Measurements from ENCODE around the gene PFDN5.

PFDN5 gene

DNA sequence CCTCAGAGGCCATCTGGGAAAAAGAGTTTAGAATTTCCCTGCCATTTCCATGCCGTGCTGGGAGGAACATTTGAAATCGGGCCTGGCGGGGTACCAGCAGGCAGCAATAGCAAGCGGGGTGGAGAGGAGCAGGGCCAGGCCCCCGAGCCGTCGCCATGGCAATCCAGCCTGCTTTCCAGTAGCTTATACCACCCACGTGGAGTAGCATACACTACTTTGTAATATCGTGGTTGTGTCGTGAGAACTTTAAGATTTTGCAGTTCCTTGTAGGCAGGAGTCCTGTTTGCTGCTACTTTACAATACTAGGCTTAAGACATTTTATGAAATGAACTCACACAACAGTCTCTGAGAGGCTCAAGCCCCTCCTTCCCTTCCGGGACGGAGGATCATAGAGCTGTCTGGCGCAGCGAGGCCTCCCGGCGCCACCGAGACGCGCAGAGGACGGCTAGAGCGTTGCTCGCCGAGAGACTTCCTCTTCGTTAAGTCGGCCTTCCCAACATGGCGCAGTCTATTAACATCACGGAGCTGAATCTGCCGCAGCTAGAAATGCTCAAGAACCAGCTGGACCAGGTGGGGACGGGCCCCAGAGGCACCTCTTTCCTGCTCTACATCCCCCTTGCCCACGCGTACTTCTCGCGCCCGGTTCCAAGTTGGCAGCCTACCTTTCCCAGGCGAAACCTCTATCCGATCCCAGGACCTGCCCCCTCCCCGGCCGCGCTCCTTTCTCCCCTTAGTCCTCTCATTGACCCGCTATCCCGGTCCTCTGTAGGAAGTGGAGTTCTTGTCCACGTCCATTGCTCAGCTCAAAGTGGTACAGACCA lies at the start of gene PFDN5:
TSS of gene PFDN5 (plus strand) at position 473 of the 821 bp plus-strand sequence. CDS start at position 499, 26 bp downstream.
- FAIRE-seq: peak; percentile 38

DNA sequence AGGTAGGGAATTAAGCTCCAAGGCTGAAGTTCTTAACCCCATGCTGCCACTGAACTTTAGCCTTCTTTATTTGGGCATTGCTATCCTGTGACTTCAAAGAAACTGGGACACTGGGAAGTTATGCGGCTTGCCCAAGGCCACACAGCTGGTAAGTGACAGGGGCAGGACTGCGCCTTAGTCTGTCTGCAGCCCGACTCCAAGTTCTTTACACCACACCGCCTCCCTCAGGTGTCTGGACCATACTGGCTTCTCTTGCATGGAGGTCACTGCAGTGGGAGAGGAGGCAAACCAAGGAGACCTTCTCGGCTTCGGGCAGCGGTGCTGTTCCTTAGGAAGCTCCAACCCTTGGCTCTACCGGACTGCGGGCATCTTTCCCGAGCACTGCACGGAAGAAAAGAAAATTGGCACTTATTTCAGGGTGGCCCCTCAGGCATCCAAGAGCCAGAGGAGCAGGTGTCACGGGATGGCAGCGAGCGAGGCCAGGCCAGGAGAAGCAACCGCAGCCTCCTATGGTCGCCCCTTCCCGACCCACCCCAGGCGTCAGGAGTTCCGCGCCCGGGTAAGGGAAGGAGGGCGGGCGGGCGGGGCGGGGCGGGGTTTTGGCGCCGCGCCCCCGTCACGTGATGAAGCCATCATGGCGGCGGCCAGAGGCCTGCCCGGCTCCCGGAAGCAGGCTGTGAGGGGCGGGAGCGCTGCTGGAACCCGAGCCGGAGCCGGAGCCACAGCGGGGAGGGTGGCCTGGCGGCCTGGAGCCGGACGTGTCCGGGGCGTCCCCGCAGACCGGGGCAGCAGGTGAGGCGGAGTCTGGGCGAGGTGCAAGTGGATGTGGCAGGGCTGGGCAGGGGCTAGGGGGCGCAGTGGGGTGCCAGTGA lies 43.6 kb upstream of the PFDN5 start:
- peak; percentile 43 for DNase-seq (ENCODE audit: low spot score)
- FAIRE-seq: no peak

More for the DNA sequence above, at the start of gene PFDN5:
- DNase-seq (ENCODE audit: low spot score): peak; percentile 74

DNA sequence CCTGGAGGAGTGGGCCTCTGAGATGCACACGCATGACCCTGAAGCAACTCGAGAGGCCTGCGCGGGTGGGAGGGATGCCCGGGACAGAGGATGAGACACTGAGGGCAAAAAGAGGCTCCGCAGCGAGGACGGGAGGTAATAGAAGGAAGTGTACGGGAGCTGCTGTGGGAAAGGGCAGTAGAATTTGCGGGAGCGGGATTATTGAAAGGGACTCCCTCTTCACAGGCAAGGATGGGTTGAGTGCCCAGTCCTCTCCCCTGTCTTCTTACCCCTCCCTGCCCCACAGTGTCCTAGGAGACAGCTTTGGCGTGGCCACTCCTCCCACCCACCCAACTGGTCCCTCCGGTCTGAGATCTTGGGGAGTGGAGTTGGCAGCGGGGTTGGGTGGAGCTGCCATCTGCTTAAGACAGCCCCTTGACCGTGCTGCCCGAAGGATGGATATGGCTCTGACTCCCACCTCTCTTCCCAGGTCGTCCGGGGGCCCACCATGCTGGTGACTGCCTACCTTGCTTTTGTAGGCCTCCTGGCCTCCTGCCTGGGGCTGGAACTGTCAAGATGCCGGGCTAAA lies 42.9 kb upstream of the PFDN5 start:
- no peak for DNase-seq (ENCODE audit: low spot score)
- FAIRE-seq: no peak

DNA sequence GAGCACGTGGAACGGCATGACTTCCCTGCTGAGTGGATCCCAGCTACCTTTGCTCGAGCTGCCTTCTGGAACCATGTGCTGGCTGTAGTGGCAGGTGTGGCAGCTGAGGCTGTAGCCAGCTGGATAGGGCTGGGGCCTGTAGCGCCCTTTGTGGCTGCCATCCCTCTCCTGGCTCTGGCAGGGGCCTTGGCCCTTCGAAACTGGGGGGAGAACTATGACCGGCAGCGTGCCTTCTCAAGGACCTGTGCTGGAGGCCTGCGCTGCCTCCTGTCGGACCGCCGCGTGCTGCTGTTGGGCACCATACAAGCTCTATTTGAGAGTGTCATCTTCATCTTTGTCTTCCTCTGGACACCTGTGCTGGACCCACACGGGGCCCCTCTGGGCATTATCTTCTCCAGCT lies 42.0 kb upstream of the PFDN5 start:
- no peak for DNase-seq (ENCODE audit: low spot score)

DNA sequence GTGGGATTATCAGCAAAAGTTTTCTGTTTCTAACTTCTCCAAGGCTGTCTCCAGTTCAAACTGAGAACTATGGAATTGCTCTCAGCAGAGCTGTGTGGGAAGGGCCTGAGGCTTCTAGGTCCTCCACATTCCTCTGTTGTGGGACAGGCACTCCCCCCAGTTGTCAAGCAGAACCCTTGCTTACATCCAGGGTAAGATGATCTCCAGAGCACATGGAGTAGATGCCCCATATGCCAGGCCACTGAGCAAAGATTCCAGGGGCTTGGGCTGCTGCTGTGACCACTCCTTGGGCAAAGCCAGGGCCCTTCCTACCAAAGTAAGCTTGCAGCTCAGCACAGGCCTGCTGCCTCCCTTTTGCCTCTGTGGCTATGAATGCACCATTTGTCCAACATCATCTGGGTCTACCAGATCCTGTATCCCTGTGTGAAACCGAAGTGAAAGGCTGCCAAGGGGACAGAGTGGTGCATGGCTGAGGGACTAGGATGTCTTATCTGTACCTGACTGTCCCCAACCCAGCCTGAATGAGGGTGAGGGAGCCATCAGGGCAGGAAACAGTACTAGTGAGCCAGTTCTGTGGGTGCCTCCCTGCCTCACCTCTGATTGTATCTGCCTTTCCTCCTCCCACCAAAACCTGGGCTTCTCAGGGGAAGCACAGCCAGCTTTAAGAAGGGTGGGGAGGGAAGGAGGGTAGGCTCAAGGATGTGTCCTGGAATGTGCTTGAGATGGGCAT lies 40.4 kb upstream of the PFDN5 start:
- no peak for FAIRE-seq

More for the DNA sequence above, 42.0 kb upstream of the PFDN5 start:
- no peak for FAIRE-seq

DNA sequence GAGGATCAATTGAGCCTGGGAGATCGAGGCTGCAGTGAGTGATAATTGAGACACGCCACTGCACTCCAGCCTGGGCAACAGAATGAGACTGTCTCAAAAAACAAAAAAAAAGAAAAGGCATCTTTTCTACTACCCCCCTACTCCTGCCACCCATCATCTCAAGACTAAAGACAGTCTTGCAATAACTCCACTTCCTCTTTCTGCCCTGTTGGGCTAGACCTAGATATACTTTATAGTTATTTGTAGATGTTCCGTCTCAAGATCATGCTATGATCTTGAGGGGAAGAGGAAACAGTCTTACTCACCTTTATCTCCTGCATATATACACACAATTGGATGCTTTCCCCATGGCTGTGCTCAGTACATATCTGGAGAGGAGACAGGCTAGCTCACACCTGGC lies 39.3 kb upstream of the PFDN5 start:
- DNase-seq (ENCODE audit: low spot score) (no peak), FAIRE-seq (no peak)

More for the DNA sequence above, 40.4 kb upstream of the PFDN5 start:
- DNase-seq (ENCODE audit: low spot score): no peak

DNA sequence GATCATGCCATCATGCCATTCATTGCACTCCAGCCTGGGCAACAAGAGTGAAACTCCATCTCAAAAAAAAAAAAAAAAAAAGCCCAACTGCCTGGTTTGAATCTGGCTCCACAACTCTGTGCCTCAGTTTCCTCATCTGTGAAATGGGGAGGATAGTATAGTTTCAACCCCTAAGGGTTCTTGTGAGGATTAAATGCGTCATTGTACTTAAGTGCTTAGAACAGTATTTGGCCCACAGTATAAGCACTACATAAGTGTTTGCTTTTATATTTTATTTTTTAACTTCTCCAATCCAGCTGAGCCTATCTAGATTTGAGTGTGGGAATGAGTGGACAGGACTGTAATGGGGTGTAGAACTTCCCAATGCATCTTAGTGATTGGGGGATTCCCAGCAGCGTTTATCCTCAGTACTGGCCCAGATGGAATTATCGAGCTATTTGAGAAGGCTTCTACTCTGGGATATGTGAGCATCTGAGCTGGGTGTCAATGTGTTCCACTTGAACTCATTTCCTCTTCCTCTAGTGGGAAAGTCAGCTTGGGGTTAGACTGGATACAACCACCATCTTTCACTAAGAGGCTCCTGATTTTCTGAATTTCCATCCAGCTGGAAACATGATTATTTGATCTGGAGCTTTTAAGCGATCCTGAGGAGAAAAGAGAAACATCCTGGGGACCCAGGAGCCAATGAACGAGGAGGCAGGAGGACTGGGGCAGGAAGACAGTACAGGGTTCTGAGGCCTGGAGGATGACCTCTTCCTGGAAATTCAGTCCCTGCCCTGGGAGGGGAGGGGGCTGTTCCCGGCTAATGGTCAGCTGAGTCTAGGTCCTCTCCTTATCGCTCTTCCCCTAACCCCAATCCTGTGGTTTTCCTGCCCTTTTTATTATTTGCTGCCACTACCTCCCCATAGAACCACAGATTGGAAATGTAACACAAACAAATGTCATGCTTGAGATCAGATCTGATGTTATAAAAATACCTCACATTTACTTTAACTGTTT lies 36.5 kb upstream of the PFDN5 start:
- no peak for DNase-seq (ENCODE audit: low spot score)
- no peak for FAIRE-seq

DNA sequence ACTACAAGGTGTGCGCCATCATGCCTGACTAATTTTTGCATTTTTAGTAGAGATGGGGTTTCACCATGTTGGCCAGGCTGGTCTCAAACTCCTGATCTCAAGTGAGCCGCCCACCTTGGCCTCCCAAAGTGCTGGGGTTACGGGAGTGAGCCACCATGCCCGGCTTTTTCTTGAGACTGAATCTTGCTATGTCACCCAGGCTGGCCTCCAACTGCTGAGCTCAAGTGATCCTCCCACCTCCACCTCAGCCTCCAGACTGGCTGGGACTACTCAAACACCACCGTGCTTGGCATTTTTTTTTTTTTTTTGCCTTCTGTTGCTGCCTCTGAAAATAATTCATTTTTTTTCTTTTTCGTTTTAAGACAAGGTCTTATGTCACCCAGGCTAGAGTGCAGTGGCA lies 35.5 kb upstream of the PFDN5 start:
- DNase-seq (ENCODE audit: low spot score) (no peak), FAIRE-seq (no peak)

DNA sequence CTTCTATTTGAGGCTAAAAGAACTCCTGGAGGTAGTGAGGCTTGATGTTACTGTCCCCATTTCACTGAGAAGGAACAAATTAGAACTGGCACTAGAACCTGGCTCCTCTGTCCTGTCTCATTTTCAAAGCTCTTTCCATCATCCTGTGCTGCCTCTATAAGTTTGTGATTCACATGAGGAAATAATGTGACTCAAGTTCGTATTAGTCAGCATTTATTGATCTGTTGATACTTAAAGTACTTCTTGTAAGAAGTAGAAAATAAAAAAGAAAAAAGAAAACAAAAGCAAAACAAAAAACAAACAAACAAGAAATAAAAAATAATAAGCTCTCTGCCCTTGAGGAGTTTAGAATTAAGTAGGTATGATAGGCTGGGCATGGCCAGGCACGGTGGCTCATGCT lies 29.6 kb upstream of the PFDN5 start:
- no peak for DNase-seq (ENCODE audit: low spot score)
- no peak for FAIRE-seq

DNA sequence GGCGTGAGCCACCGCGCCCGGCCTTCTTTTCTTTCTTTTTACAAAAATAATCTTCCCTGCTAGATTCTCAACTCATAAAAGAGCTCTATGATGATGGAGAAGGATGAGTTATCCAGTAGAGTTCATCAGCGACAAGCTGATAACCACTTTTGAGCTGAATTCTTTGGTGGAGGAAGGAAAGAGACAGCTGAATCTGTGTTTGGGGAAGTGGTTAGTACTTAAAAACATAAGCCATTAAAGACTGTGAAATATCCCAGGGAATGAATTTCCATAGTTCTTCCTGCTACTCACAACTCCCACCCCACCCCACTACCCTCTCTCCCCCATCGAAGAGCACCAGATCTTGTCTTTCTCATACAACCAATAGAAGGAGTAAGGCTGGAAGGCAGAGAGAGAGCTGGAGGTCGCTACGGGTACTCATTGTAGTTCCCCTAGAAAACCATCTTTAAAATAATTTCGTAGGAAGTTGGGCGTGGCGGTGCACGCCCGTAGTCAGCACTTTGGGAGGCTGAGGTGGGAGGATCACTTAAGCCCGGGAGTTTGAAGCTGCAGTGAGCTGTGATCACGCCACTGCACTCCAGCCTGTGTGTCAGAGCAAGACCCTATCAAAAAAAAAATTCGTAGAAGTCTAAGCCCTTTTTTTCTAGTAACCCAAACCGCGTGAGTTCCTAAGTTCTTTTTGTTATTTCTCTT lies 27.9 kb upstream of the PFDN5 start:
- FAIRE-seq: no peak
- no peak for DNase-seq (ENCODE audit: low spot score)

DNA sequence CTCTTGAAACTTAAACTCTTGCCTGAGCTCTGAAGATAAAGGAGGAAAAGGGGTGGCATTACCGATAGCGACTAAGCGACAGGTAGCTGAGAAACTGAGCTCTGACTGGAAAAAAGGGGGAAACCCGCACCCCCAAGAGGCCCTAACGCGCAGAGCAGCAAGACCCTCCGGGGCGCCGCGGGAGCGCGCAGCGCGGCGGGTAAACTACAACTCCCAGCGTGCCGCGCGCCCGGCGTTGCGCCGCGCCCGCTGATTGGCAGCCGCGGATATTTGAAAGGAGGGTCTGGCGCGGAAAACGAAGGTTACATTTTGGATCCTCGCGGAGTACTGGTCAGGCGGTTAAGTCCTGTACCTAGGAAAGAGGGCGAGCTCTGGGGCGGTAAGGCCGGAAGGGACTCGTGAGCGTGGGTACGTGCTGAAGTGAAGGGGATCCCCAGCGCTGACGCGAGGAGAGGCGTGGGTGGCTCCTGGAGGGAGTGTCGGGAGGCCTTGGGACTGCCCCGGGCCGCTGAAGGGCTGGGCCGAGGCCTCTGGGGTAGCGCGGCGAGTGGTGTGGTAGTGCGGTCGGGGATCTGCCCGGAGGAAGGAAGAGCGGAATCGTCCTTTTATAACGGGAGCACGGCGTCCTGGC lies 27.2 kb upstream of the PFDN5 start, which contains the start of gene ESPL1:
TSS of gene ESPL1 (plus strand) at position 301 of the 631 bp plus-strand sequence. CDS start 468 bp downstream, outside the sequence.
- DNase-seq (ENCODE audit: low spot score) (peak; percentile 56), FAIRE-seq (no peak)

DNA sequence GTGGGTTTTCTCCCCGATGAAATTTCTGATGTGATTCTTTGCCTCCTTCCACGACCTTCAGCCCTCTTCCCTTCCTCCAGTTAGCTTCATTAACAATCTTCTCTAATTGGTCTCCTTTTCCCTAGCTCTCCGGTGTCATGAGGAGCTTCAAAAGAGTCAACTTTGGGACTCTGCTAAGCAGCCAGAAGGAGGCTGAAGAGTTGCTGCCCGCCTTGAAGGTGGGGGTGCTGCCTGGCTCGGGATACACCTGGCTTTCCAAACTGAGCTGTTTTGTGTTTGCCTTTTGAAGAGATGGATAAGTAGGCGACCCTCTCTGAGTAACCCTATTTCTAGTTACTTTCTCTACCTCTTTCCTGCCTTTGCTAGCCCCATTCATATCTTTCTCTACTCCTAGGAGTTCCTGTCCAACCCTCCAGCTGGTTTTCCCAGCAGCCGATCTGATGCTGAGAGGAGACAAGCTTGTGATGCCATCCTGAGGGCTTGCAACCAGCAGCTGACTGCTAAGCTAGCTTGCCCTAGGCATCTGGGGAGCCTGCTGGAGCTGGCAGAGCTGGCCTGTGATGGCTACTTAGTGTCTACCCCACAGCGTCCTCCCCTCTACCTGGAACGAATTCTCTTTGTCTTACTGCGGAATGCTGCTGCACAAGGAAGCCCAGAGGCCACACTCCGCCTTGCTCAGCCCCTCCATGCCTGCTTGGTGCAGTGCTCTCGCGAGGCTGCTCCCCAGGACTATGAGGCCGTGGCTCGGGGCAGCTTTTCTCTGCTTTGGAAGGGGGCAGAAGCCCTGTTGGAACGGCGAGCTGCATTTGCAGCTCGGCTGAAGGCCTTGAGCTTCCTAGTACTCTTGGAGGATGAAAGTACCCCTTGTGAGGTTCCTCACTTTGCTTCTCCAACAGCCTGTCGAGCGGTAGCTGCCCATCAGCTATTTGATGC lies 26.4 kb upstream of the PFDN5 start:
- DNase-seq (ENCODE audit: low spot score): no peak
- FAIRE-seq: no peak

DNA sequence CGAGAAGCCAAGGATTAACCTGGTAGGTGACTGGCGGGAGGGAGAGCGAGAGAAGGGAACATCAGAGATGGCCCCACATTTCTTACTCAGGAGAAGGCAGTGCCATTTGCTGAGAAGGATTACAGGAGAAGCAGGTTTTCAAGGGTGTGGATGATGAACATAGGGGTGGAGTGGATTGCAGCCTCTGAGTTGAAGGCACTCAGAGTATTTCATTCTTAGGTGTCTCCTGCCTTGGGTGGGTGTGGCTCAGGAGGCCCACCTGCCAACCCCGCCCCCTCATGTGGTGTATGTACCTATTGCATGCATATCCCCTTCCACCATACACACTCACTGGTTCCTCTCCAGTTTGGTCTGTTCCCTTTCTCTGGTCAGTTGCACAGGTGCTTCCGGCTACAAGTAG lies 20.9 kb upstream of the PFDN5 start:
- FAIRE-seq: no peak
- DNase-seq (ENCODE audit: low spot score): no peak

DNA sequence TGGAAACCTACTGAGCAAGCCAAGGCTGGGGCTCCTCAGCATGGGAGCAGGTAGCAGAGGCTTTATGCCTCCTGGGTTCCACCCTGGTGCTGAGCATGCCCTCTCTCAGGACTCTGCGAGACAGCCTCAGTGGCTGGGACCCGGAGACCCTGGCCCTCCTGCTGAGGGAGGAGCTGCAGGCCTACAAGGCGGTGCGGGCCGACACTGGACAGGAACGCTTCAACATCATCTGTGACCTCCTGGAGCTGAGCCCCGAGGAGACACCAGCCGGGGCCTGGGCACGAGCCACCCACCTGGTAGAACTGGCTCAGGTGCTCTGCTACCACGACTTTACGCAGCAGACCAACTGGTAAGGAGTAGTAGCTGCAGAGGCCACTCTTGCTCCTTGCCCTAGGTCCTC lies 18.8 kb upstream of the PFDN5 start:
- FAIRE-seq (no peak), DNase-seq (ENCODE audit: low spot score) (no peak)

DNA sequence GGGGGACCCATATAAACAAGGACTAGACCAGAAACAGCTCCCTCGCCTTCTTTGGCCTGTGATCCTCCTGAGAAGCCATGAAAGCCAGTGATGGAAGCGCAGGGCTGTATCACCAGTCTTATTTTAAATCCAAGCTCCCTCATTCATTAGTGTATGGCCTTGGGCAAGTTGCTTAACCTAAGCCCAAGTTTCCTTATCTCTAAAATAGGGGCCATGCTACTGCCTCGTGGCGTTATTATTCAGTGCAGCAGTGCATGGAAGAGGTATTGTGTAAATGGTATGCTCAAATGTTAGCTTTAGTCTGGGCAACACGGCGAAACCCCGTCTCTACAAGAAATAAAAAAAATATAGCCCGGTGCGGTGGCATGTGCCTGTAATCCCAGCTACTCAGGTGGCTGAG lies 17.4 kb upstream of the PFDN5 start:
- no peak for FAIRE-seq

DNA sequence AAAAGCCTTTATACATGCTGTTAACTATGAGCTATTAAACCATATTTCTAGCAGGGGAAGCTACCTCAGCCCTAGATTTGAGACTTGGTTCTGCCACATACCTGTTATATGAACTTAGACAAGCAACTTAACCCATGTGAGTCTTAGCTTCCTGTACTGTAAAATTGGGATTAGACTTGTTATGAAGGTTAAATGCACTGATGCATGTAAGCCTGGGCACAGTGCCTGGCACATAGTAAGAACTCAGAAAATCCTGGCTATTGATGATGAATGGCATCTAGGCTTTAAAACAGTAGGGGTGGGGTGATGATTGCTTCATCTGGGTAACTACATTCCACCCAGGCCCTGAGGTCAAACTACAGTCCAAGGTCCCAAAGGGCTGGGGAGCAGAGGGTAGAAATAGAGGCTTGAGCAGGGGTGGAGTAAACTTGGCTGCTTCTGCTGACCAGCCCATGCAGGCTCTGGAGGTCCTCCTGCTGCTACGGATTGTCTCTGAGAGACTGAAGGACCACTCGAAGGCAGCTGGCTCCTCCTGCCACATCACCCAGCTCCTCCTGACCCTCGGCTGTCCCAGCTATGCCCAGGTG lies 16.0 kb upstream of the PFDN5 start:
- DNase-seq (ENCODE audit: low spot score) (no peak), FAIRE-seq (no peak)

More for the DNA sequence above, 17.4 kb upstream of the PFDN5 start:
- no peak for DNase-seq (ENCODE audit: low spot score)

DNA sequence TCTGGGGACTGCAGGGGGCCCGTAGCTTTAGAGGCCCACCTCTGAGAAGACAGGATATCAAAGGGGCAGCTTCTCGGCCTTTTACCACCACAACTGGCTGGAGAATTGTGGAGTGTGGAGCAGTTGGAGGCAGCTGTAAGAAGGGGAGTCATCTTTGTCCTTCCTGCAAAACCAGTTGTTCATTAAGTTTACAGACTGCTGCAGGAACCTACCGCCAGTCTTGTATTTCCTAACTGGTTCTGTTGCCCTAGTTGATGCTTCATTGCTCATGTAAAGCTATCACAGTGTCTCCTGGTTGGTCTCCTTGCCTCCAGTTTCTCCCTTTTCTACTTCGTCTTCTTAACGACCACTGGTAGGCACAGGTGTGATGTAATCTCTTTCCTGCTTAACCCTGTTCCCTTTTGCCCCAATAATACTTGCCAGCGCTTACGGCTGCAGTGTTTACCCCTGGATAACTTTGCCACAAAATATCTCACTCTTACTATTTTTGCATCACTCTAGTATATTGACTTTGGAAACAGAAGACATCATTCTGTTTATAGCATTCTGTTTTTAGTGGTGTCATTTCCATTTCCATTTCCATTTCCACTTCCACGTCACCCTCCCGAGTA lies 15.3 kb upstream of the PFDN5 start:
- no peak for FAIRE-seq
- DNase-seq (ENCODE audit: low spot score): no peak

All from RCC 7860 (cell line).